Neural crest cell (in vitro differentiated cells): ENCODE results near the gene PCA3. TPM values are rescaled to one million over a fixed set of nuclear protein-coding genes. Genes with fewer than 3 reads are reported as not detected.
A peak's percentile ranks its signal among the peaks of the same experiment; 100 is the strongest.

Experiments used
- DNase-seq: peaks from one replicate; pipeline ENCODE4 v3.0.0; 2021; ENCODE audit warnings: low read depth, mixed read lengths, low spot score
- H3K27ac Mint-ChIP-seq: one replicate; pipeline ENCODE4 v1.8.0; 2021; ENCODE audit warnings: mild to moderate bottlenecking, mixed read lengths; ENCODE audit not compliant: unreplicated experiment
- H3K27me3 Mint-ChIP-seq: 2 replicates; pipeline ENCODE4 v1.8.0; 2021; ENCODE audit warnings: low read depth, mild to moderate bottlenecking, mixed read lengths
- H3K36me3 Mint-ChIP-seq: 2 replicates; pipeline ENCODE4 v1.8.0; 2021; ENCODE audit warnings: low read depth, mild to moderate bottlenecking, mixed read lengths
- H3K4me1 Mint-ChIP-seq: 2 replicates; pipeline ENCODE4 v1.8.0; 2021; ENCODE audit warnings: mixed read lengths
- H3K4me3 Mint-ChIP-seq: one replicate; pipeline ENCODE4 v1.8.0; 2021; ENCODE audit warnings: mild to moderate bottlenecking, mixed read lengths
- H3K9me3 Mint-ChIP-seq: 2 replicates; pipeline ENCODE4 v1.8.0; 2021; ENCODE audit warnings: mixed read lengths
- long read RNA-seq: library from polyadenylated mRNA; unstranded; transcript quantifications from one replicate; pipeline ENCODE4 v2.0.0, GENCODE V29; 2020
- total RNA-seq: library from RNA; stranded (reverse); gene quantifications from 2 replicates; pipeline ENCODE4 v1.2.1, GENCODE V29; 2021
- TF ChIP-seq, protein P1 (sequence below): fragments of 200-600 bp; sonication (generic); conservative IDR thresholded peaks from 2 replicates; pipeline ENCODE4 v1.5.0; 2021; ENCODE audit warnings: antibody characterized with exemption, mild to moderate bottlenecking

Gene PCA3
- not detected in 2 replicates for total RNA-seq
- long read RNA-seq = 0 reads

DNA sequence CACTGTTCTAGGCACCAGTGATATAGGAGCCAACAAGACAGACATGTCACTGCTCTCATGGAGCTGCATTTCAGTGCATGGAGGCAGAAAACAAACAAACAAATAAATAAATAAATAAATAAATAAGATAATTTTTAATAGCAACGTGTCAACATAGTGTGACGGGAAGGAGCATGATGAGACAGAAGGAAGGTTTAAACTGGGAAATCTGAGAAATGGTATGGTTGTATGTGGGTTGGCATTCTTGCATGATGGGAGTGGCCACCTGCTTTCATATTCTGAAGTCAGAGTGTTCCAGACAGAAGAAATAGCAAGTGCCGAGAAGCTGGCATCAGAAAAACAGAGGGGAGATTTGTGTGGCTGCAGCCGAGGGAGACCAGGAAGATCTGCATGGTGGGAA, at the start of gene PCA3:
TSS of gene PCA3 (plus strand) at position 301 of the 400 bp plus-strand sequence.
- H3K4me1 Mint-ChIP-seq = no peaks in the 10 kb centered on the region
- no peak within 1 kb of the TSS for H3K4me3 Mint-ChIP-seq
- TF ChIP-seq, protein P1, sequence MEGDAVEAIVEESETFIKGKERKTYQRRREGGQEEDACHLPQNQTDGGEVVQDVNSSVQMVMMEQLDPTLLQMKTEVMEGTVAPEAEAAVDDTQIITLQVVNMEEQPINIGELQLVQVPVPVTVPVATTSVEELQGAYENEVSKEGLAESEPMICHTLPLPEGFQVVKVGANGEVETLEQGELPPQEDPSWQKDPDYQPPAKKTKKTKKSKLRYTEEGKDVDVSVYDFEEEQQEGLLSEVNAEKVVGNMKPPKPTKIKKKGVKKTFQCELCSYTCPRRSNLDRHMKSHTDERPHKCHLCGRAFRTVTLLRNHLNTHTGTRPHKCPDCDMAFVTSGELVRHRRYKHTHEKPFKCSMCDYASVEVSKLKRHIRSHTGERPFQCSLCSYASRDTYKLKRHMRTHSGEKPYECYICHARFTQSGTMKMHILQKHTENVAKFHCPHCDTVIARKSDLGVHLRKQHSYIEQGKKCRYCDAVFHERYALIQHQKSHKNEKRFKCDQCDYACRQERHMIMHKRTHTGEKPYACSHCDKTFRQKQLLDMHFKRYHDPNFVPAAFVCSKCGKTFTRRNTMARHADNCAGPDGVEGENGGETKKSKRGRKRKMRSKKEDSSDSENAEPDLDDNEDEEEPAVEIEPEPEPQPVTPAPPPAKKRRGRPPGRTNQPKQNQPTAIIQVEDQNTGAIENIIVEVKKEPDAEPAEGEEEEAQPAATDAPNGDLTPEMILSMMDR = no peak
- DNase-seq = no peak
- no peaks in the 10 kb centered on the region for H3K36me3 Mint-ChIP-seq
- H3K27ac Mint-ChIP-seq = no peak within 1 kb of the TSS
- H3K27me3 Mint-ChIP-seq = no peaks in the 10 kb centered on the region
- H3K9me3 Mint-ChIP-seq = no peaks in the 10 kb centered on the region

DNA sequence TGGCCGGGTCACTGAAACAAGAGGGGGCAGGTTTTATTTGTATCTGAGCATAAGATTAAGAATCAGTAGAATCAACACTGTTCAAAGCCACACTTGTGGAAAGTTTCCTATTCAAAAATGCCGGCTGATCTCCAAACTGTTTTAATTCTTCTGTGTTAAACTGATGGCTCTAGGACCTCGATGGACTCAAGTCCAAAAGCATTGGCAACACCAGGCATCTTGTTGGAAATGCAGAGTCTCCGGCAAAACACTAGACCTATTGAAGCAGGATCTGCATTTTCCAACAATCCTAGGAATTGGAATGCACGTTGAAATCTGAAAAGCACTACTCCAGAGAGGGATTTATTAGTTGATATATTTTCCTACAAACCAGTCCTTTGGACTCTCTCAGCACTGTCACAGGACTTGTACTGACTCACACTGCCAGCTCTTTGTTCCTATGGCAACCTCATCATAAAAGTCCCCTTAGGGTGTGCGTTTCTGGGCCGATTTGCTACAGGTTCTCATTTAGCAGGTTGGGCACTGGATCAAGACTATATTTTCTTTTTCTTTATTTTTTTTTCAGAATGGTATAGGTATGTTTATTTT, 48.1 kb upstream of the PCA3 start:
- no peak for DNase-seq
- H3K36me3 Mint-ChIP-seq = no peaks in the 10 kb centered on the region
- H3K9me3 Mint-ChIP-seq = no peaks in the 10 kb centered on the region
- TF ChIP-seq, protein P1 = no peak
- no peak overlapping the region for H3K4me3 Mint-ChIP-seq
- peaks cover 5% of the 10 kb centered on the region for H3K4me1 Mint-ChIP-seq
- no peaks in the 10 kb centered on the region for H3K27me3 Mint-ChIP-seq
- H3K27ac Mint-ChIP-seq = no peak overlapping the region

DNA sequence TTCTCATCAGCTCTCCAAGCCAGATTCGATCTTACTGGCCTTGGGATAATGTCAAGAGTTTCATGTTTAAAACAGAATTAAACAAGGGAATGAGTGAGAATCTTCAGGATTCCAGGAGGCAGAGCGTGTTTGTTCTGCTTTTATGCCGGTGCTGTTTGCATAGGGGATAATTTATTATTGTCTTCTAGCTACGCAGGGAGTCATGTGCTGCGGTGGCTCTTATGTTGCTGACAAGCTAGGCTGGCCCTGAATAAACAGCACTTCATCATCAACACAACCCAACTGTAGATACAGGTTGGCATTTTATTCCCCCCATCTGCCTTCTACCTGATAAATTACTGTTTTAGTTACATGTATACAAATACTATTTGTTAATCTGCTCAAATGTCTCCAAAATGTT, 47.1 kb upstream of the PCA3 start:
- Mint-ChIP-seq H3K36me3 (no peaks in the 10 kb centered on the region), H3K4me1 (peaks cover 5% of the 10 kb centered on the region), H3K9me3 (no peaks in the 10 kb centered on the region), H3K4me3 (no peak overlapping the region), H3K27me3 (no peaks in the 10 kb centered on the region), H3K27ac (no peak overlapping the region)
- DNase-seq = no peak
- TF ChIP-seq, protein P1 = no peak

DNA sequence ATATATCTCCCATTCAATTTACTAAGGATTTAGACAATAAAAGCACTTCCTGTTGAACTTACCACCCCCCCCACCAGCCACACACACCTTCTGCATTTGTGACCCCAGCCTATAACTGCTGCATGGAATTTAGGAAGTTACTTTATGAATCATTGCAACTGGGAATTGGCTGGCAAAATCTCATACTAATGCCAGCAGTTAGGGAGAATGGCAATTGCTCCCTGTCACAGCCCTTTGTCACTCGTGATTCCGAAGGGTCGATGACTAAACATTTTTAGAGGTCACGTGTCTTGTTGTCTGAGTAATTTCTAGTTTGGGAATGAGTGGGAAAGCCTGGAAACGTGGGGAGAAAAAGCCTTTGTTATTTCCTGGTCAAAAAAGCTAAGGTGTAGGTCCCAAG, 46.6 kb upstream of the PCA3 start:
- Mint-ChIP-seq H3K36me3 (no peaks in the 10 kb centered on the region), H3K4me3 (no peak overlapping the region), H3K27me3 (no peaks in the 10 kb centered on the region), H3K4me1 (peaks cover 5% of the 10 kb centered on the region), H3K27ac (no peak overlapping the region), H3K9me3 (no peaks in the 10 kb centered on the region)
- no peak for DNase-seq
- TF ChIP-seq, protein P1 = no peak

DNA sequence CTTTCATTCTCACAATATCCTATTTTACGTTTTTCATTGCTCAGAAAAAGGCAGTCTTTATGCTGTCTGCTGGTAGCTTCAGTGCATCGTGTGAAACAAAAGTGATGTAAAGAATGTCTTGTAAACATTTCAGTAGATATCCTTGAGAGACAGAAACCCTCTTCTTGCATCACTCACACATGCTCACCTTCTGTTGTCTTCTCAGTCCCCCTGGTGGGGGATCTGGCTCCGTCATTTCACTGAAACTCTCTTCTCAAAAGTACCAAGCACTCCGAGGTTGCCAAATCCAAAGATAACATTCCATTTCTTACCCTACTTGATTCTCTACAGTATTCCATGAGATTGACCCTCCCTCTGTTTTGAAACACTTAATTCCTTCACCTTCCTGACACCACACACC, 46.1 kb upstream of the PCA3 start:
- H3K27ac Mint-ChIP-seq = no peak overlapping the region
- TF ChIP-seq, protein P1 = peak; percentile 32
- H3K4me1 Mint-ChIP-seq = peaks cover 5% of the 10 kb centered on the region
- no peak for DNase-seq
- H3K36me3 Mint-ChIP-seq = no peaks in the 10 kb centered on the region
- H3K9me3 Mint-ChIP-seq = no peaks in the 10 kb centered on the region
- peaks cover 2% of the 10 kb centered on the region for H3K27me3 Mint-ChIP-seq
- H3K4me3 Mint-ChIP-seq = no peak overlapping the region
